ENCODE results near the gene PTPN6. TPM values are rescaled to one million over a fixed set of nuclear protein-coding genes. Genes with fewer than 3 reads are reported as not detected.

The PTPN6 gene
- total RNA-seq, 1 donor from 2014 or later = 15.6 TPM

DNA sequence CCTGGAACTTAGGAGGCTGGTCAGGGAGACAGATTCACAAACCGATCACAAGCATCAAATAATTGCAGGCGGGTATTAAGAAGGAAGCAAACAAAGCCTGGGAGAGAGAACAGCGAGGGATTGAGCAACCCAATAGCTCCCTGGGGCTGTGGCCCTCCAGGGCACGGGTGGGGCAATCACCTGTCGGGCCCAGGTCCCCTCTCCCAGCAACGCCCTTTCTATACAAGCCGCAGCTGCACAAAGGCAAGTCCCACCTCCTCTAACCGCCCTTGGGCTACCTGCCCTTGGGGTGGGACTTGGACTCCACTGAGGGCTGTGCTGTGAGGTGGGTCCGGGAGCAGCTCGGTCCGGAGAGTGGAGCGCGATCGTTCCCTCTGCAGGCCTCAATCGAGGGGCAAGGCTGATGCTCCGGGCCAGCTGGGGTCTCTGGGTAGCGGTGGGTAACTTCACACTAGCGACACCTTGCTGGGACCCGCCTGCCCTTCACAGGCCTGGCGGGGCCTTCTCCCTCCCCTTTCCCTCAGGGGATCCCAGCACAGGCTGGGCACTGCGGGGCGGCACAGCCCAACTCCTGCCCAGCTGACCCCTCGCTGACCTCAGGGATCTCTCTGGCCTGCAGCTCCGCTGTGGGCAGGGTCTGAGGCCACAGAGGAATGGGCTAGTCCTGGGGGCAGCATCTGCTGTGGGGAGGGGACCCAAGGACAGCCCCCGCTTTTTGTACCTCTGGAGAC, 11.3 kb downstream of the PTPN6 start:
- H3K9me3 Mint-ChIP-seq = no peaks in the 10 kb centered on the region
- H3K36me3 Mint-ChIP-seq = peaks cover 18% of the 10 kb centered on the region
- H3K27ac Mint-ChIP-seq = peak overlapping the region; percentile 99
- H3K4me3 Mint-ChIP-seq = peak overlapping the region; percentile 95
- no peaks in the 10 kb centered on the region for H3K27me3 Mint-ChIP-seq
- H3K4me1 Mint-ChIP-seq (ENCODE audit: unreplicated experiment) = peaks cover 18% of the 10 kb centered on the region
- TF ChIP-seq, protein P1, sequence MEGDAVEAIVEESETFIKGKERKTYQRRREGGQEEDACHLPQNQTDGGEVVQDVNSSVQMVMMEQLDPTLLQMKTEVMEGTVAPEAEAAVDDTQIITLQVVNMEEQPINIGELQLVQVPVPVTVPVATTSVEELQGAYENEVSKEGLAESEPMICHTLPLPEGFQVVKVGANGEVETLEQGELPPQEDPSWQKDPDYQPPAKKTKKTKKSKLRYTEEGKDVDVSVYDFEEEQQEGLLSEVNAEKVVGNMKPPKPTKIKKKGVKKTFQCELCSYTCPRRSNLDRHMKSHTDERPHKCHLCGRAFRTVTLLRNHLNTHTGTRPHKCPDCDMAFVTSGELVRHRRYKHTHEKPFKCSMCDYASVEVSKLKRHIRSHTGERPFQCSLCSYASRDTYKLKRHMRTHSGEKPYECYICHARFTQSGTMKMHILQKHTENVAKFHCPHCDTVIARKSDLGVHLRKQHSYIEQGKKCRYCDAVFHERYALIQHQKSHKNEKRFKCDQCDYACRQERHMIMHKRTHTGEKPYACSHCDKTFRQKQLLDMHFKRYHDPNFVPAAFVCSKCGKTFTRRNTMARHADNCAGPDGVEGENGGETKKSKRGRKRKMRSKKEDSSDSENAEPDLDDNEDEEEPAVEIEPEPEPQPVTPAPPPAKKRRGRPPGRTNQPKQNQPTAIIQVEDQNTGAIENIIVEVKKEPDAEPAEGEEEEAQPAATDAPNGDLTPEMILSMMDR (conservative IDR thresholded peaks at IDR 0.05) = peak; percentile 19
- DNase-seq (ENCODE audit: extremely low spot score, unreplicated experiment) = no peak

DNA sequence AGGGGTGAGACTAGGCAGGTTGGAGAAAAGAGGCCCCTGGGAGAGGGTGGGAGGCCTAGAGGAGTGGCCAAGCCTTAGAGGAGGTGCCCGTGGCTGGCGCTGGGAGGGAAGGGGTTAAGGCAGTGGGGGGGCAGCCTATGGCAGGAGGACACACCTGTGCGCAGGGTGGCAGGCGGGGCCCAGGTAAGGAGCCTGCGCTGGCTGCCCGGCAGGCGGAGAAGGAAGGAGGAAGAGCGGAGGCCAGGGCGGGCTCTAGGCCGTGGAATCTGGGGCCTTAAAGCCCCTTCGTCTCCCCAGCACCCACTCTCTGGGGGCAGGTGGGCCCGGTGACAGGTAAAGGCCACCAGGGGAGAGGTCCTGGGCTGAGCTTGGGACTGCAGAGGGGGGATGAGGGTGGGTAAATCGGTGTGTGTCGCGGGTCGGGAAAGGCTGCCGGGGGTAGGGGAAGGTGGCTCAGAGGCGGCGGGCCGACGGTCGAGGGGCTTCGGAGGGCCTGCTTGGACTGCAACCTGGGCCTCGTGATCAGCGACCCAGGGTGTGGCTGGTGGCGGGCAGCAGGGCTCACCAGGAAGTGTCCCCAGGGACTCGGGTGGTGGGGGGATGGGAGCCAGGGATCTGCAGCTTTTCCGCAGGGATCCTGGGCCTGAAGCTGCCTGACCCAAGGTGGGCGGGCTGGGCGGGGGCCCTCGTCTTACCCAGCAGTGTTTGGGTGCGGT, 12.0 kb downstream of the PTPN6 start:
- no peaks in the 10 kb centered on the region for H3K9me3 Mint-ChIP-seq
- peak overlapping the region; percentile 95 for H3K4me3 Mint-ChIP-seq
- peak overlapping the region; percentile 99 for H3K27ac Mint-ChIP-seq
- peaks cover 18% of the 10 kb centered on the region for H3K4me1 Mint-ChIP-seq (ENCODE audit: unreplicated experiment)
- H3K27me3 Mint-ChIP-seq = no peaks in the 10 kb centered on the region
- TF ChIP-seq, protein P1 (conservative IDR thresholded peaks at IDR 0.05) = no peak
- no peak for DNase-seq (ENCODE audit: extremely low spot score, unreplicated experiment)
- peaks cover 18% of the 10 kb centered on the region for H3K36me3 Mint-ChIP-seq

DNA sequence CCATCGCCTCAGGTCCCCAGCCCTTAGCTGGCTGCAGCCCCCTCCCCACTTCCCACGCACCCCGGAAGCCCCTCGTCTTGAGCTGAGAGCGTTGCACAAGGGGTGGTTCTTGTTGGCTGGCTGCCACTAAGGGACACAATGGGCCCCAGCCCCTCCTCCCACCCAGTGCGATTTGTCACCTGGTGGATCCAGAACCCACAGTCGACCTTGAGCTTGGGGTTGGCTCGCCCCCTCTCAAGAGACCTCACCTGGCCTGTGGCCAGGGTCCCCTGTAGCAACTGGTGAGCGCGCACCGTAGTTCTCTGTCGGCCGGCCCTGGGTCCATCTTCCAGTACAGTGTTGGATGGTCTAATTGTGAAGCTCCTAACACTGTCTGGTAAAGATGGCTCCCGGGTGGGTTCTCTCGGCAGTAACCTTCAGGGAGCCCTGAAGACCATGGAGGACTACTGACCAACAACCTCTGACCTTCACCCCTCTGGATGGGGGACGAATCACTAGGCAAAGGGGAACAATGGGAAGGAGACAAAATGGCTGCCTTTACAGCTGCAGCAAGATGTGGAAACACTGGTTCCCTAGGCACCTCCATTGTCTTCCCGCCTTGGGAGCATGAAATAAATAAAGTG, 12.7 kb downstream of the PTPN6 start:
- H3K36me3 Mint-ChIP-seq = peaks cover 25% of the 10 kb centered on the region
- H3K4me3 Mint-ChIP-seq = peak overlapping the region; percentile 95
- H3K27ac Mint-ChIP-seq = peak overlapping the region; percentile 99
- peaks cover 22% of the 10 kb centered on the region for H3K4me1 Mint-ChIP-seq (ENCODE audit: unreplicated experiment)
- TF ChIP-seq, protein P1 (conservative IDR thresholded peaks at IDR 0.05) = no peak
- no peaks in the 10 kb centered on the region for H3K9me3 Mint-ChIP-seq
- no peak for DNase-seq (ENCODE audit: extremely low spot score, unreplicated experiment)
- no peaks in the 10 kb centered on the region for H3K27me3 Mint-ChIP-seq

DNA sequence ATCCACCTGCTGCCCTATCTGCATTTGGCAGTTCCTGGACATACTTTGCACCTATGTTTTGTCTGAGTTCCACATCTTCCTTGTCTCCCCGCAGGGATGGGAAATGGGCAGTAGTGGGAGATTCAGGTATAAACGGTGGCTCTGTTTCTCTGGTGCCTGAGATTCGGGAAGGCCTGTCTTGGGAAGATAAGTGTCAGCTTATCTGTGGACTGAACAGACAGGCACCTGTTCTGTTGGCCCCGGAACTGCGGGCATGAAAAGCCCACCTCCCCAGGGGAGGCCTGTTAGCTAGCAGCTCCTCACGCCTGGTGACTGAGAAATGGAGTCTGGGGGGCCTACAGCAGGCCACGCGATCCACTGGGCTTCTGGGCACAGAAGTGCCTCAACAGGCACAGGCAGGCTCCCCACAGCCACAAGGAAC, 13.5 kb downstream of the PTPN6 start:
- Mint-ChIP-seq H3K27ac (peak overlapping the region; percentile 99), H3K36me3 (peaks cover 31% of the 10 kb centered on the region), H3K9me3 (no peaks in the 10 kb centered on the region), H3K4me3 (peak overlapping the region; percentile 95), H3K27me3 (no peaks in the 10 kb centered on the region), H3K4me1 (ENCODE audit: unreplicated experiment) (peaks cover 27% of the 10 kb centered on the region)
- TF ChIP-seq, protein P1 (conservative IDR thresholded peaks at IDR 0.05) = no peak
- no peak for DNase-seq (ENCODE audit: extremely low spot score, unreplicated experiment)

DNA sequence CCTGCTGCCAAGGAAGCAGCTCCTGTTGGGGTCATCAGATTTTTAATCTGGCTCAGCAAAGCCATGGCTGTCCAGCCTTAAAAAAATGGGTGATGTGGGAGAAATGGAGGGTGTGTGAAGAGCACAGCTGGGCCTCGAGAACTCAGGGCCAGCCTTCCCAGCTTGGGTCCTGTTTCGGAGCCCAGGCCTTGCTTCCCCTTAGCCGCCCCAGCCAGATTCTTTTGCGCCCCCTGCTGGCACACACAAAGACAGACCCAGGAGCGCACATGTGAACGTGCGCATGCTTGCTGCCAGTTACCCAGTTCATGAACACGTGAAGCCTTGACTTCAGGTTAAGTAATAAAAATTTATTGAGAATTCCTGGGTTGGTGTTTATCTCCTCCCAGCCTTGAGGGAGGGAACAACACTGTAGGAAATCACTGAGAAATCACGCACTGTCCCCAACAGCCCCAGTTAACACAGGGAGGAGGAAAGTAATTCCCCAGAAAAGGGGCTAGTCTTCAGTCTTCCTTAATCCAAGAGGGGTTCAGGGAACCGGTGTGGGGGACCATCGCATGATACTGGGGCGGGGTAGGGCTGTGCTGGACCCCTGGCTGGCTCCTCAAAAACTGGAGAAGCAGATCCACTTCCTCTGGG, 14.0 kb downstream of the PTPN6 start:
- Mint-ChIP-seq H3K36me3 (peaks cover 31% of the 10 kb centered on the region), H3K27ac (peak overlapping the region; percentile 99), H3K9me3 (no peaks in the 10 kb centered on the region), H3K27me3 (no peaks in the 10 kb centered on the region), H3K4me1 (ENCODE audit: unreplicated experiment) (peaks cover 27% of the 10 kb centered on the region), H3K4me3 (peak overlapping the region; percentile 95)
- peak; percentile 86 for DNase-seq (ENCODE audit: extremely low spot score, unreplicated experiment)
- TF ChIP-seq, protein P1 (conservative IDR thresholded peaks at IDR 0.05) = peak; percentile 93

Data from type B pancreatic cell (in vitro differentiated cells).